ENCODE results near the gene SNCA.
A peak's percentile ranks its signal among the peaks of the same experiment; 100 is the strongest.

SNCA gene

DNA sequence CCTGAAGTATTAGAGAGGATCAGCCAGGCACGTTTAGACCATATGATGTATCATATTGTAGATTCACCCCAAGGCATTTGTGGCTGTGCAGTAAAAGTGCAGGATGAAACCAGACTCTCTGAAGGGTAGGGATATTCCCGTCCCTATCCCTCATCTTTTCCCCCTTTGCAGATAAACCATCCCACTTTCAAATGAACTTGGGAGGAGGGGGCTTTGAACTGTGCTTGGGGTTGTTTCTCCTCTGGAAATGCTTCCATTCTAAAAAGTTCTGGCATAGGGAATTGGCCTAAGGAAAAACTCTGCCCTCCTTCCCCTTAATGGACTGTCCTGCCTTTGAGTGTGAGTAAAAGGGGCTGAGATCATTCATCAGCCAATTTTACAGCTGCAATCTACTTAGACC is 23.8 kb downstream of the SNCA start:
- no peak for DNase-seq

- DNase-seq, result no peak
Observed at GRCh38 chr4:89807441-89808140, 29.4 kb downstream of the SNCA start.

- DNase-seq, result no peak
Observed at GRCh38 chr4:89805297-89805696, 31.7 kb downstream of the SNCA start.

DNA sequence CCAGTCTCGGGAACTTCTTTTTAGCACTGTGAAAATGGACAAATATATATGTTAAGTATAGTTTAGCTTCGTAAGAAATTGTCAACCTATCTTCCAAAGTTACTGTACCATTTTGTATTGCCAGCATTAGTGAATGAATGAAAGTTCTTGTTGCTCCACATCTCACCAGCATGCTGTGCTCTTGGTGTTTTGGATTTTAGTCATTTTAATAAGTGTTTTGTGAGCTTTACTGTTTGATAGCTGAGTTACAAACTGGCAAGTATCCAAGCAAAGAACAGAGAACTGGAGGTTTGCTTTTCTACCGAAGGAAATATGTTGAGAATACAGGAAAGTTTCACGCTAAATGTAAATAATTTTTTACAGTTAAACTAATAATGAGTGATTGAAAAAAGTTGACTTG is 33.0 kb downstream of the SNCA start:
- no peak for DNase-seq

- no peak for DNase-seq
Observed at GRCh38 chr4:89803036-89803435, 33.9 kb downstream of the SNCA start.

DNA sequence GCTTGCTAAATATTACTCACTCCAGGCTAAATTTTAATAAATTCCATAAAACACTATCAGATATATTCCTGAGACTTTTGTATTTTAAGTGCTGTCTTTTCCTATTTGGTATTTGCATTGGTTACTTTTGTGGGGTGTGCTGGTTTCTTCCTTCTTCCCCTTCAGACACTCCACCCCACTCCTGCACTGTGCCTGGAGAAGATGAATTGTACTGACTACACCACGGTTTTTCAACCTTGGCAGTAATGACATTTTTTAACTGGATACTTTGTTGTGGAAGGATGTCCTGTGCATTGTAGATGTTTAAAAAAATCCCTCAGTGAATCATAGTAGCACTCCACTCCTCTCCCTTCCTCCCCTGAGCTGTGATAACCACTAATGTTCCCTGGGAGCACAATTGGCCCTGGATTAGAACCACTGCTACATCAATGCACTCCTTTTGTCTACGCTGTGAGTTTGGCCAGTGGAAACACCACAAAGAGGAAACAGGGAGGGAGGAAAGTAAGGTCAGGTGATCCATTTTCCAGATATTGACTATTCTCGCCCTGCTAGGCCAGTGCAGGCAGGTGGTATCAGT is 36.3 kb downstream of the SNCA start:
- DNase-seq, result no peak

DNA sequence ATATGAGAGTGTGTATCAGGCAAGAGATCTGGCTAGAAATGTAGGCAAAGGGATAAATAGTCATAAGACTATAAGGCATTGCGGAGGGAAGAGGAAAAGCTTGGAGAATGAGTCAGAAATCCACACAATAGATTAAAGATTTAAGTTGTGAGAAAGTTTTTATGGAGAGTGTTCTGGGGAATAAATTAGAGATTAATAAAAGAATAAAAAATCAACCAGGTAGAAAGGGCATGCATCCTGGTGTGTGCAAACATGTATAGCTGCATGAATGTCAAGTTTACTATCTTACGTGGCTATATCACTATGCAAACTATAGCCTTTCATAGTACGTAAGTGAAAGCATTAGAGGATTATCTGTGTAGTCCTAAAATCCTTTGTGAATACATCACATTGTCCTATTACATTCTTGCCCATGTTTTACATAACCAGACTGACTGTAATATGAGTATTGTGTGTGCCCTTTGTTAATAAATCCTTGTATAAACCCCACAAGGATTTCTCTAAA is 36.9 kb downstream of the SNCA start:
- no peak for DNase-seq

DNA sequence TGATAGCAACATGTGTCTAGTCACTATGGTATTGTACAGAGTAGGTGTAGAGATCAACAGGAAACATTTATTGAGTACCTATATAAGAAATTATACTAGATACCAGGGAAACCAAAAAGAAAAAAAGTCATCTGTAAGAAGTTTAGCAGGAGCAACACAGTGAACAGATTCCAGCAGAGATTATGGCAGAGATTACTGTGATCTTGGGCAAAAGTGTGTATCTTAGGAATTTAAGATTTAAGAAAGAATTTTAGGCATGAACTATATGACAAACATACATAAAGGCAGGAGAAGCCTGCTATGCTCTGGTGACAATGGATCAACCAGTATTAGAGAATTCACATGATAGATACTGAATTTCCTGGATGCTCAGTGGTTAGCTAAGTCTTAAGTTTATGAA is 37.9 kb downstream of the SNCA start:
- no peak for DNase-seq

- no peak for DNase-seq
Observed at GRCh38 chr4:89797117-89797516, 39.8 kb downstream of the SNCA start.

GRCh38 chr4:89788206-89789072 is 48.5 kb downstream of the SNCA start:
- no peak for DNase-seq

DNA sequence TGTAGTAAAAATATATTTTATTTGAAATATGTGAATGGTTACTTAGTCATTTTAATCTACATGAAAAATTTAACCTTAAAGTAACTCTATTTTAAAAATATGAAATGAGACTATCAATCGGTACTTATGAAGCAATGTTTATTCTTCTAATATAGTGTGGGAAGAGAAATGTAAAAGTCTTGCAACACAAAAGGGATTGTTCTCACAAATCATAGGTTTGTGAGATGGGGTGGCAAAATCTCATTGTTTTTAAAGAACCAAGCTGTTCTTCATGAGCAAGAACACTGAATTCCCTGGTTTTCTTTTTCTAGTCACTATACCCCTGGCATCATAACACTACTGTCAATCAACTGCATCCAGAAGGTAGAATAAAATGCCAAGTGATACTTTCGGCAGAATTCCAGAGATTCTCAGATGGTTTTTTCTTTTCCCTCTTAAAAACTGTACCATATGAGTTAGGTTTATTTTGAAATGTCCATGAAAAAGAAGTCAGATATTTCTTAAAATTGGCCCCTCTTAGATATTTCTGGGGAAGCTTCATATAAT is 52.2 kb downstream of the SNCA start:
- DNase-seq, result no peak

DNA sequence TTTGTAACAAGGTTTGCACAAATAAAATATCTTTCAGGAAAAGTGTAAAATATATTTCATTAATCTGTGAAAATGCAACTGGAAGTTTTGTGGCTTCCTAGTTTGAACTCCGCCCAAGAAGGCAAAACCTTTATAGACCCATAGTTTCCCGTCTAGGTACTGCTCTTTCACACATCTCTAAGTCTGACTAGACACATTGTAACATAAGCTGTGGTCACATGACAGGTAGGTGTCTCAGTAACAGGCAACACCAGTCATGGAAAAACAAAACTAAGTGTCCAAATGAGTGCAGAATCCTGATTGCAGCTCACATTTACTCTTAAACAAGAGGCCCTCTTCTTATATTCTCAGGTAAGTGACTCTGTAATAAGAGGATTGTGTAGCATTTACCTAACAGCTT is 55.6 kb downstream of the SNCA start:
- peak; percentile 8 for DNase-seq

GRCh38 chr4:89773805-89774204 is 63.2 kb downstream of the SNCA start:
- no peak for DNase-seq

GRCh38 chr4:89769856-89770255 is 67.1 kb downstream of the SNCA start:
- no peak for DNase-seq

GRCh38 chr4:89767924-89768323 is 69.0 kb downstream of the SNCA start:
- no peak for DNase-seq

DNA sequence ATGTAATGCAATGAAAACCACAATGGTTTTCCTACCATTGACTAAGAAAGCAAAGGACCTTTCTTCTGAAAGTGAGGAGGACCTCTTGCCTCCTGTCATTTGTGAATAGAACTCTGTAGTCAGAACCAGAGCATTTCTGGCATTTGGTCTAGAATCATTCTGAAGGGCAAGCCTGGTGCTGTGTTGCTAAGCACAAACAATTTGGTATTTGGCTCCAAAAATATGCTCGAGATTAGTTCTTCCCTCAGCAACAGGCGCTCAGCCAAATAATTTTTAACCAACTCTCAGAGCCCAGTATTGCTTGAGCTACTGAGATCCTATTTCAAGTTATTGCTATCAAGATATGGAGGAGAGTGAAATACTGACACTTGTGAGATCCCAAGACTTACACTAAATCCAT is 71.0 kb downstream of the SNCA start:
- no peak for DNase-seq

- DNase-seq, result no peak
Observed at GRCh38 chr4:89765528-89765927, 71.4 kb downstream of the SNCA start.

- no peak for DNase-seq
Observed at GRCh38 chr4:89762311-89762710, 74.7 kb downstream of the SNCA start.

DNA sequence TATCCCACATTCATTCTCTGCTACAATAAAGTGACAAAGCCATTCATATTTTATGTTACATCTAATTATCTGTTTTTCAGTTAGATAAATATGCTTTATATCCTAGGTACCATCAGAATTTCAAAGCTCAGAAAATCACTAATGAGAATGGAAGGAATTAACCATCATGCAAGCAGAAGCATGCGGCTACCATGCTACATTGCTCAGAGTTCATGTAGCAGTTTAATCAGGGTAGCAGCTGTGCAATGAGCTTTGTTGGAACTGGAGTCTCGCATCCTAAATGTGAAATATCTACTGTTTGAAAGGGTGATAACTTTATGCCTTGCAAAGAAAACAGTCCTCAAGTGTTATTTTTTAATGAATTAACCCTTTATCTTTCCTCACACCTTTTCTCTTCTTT is 77.5 kb downstream of the SNCA start:
- DNase-seq, result no peak

DNA sequence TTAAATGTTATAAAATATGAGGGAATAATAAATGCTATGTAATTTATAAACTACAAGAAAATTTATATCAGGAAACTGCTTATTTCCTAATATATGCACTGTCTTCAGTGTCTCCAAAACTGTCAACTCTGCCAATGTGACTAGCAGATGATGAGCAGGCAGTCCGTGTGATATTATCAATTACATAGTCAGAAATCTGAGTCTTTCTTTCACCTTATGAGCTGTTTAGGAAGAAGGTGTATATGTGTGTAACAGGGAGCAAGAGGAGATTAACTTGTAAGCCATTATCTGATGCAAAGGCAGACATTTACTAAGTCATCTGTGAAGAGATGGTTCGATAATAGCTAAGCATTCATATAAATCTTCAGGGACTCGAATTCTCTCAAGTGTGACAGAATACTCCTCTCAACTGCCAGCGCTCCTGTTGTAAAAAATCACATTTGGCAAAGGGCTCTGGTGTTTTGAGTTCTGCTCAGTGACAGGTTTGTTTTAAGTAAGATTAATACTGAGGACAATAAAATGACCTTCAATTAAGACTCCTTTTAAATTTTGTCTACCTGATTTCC is 79.7 kb downstream of the SNCA start:
- DNase-seq, result peak; percentile 4

DNA sequence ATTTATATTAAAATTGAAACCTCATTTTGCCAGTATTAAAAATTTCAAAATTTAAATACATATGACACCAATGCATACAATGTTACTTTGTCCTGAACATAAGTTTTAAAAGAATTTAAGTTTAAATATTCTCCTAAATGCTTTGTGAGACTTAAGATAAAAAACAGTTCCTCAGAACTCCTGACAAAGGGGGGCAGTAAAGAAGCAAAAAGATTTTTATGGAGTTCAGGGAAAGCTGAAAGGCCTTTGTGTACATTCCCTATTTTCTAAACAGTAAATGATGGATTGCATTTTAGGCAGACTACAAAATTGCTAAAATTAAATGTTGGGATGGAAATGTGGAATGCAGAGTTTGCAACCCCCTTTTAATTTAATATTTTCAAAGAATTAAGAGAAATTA is 81.7 kb downstream of the SNCA start:
- no peak for DNase-seq

DNA sequence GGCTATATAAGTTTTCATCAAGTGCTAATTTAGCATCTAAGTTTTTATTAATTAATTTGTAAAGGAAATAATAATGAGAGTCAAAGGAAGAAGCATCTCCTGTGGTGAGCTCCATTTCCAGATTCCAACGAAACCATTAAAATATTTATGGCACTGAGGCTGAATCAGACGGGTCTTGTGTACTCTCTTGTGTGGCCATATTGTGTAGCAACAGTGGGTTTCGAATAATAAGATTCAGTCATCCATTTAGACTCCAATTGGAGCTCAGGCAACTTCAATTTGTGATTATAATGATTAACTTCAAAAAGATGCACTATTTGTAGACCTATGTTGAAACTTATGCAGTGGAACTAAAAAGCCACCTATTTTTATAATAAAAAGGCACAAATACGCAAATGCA is 82.4 kb downstream of the SNCA start:
- DNase-seq, result peak; percentile 68

DNA sequence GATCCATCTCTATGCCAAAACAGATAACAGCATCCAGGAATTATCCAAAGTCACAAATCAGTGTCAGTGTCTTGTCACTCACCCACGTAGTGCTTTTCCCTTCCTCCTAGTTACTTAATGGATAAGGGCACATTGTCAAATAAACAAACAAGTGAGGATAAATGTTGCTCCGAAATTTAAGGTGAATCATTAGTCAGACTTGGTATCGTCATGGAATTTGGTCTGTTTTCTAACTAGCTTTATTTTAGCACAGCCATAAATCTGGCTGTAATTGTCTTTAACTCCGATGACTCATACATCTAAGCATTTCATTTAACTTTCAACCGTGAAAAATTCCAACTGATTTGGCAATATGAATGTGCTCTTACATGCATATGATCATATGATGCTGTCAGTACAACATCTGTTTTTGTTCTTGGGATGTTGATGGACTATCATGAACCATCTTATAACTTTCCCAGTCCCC is 83.3 kb downstream of the SNCA start:
- DNase-seq, result peak; percentile 94
